ENCODE results near the gene RTL1. TPM values are rescaled to one million over a fixed set of nuclear protein-coding genes. Genes with fewer than 3 reads are reported as not detected.

RTL1 gene
- total and polyA plus RNA-seq, 7 donors: not detected

DNA sequence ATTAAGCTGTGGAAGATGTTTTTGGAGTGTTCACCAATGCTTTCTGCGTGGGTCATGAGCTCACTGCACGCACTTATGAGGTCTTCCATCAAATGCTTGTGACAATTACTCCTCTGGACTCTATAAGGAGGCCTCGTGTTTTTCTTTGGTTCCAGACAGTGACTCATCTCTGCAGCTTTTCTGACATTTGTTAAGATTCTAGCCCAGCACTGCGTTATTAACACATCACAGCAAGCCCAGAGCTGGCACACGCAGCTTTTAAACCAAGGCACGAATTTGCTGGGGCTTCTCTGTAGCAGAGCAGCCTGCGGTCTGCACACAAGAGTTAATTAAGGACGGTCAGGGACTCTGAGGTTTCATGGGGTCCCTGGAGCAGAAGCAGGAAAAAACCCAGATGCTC lies 60.7 kb downstream of the RTL1 start:
- TF ChIP-seq EP300 (IDR thresholded peaks at IDR 0.05): no peak
- TF ChIP-seq, protein P1, sequence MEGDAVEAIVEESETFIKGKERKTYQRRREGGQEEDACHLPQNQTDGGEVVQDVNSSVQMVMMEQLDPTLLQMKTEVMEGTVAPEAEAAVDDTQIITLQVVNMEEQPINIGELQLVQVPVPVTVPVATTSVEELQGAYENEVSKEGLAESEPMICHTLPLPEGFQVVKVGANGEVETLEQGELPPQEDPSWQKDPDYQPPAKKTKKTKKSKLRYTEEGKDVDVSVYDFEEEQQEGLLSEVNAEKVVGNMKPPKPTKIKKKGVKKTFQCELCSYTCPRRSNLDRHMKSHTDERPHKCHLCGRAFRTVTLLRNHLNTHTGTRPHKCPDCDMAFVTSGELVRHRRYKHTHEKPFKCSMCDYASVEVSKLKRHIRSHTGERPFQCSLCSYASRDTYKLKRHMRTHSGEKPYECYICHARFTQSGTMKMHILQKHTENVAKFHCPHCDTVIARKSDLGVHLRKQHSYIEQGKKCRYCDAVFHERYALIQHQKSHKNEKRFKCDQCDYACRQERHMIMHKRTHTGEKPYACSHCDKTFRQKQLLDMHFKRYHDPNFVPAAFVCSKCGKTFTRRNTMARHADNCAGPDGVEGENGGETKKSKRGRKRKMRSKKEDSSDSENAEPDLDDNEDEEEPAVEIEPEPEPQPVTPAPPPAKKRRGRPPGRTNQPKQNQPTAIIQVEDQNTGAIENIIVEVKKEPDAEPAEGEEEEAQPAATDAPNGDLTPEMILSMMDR (IDR thresholded peaks at IDR 0.05): no peak
- peak in 1 of 4 donors; percentile 37 for TF ChIP-seq POLR2AphosphoS5 (IDR thresholded peaks at IDR 0.05)
- TF ChIP-seq POLR2A (IDR thresholded peaks at IDR 0.05): no peak
- peaks cover 0 to 6% (median 0%) of the 10 kb centered on the region in 4 donors for H3K4me1 ChIP-seq
- H3K4me3 ChIP-seq: no peak overlapping the region
- H3K36me3 ChIP-seq: no peaks in the 10 kb centered on the region
- no peak for DNase-seq
- intact Hi-C loops (cut with DNase I): no loop called here
- peaks cover 0 to 17% (median 0%) of the 10 kb centered on the region in 3 donors for H3K27me3 ChIP-seq
- 74 to 76% methylated on average over 8 of the region's 8 CpGs for WGBS, 2 donors
- no peaks in the 10 kb centered on the region for H3K9me3 ChIP-seq
- peak overlapping the region in 1 of 4 donors; percentile 41 for H3K27ac ChIP-seq

DNA sequence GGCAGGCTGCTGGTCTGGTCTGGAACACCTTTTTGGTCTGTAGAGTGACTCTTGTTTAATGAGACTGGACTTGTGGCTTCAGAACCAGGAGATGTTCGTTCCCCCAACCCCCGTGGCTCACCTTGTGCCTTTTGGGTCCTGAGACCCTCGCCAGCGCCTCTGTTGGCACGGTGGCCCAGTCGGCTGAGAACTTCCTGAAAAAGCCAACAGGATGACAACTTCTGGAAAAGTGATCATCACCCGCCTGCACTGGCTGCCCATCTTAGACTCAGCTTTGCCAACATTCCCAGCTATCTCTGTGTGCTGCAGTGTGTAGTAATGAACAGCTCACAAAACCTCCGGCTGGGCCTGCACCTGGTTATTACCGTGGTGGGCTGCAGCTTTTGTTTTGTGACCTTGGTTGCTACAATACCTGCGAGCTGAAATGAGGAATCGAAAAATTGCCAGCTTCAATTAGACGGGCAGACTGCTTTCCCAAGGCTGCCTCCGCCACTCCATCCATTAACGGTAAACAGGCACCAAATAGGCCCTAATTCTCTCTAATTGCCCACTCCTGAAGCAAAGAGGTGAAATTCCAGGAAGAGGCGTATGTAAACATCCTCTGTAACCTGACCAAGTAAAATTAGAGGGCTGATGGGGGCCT lies 61.6 kb downstream of the RTL1 start:
- Histone ChIP-seq H3K36me3 (no peaks in the 10 kb centered on the region), H3K4me3 (no peak overlapping the region), H3K27me3 (peaks cover 0 to 17% (median 0%) of the 10 kb centered on the region in 3 donors), H3K4me1 (peaks cover 0 to 6% (median 0%) of the 10 kb centered on the region in 4 donors), H3K27ac (peak overlapping the region in 1 of 4 donors; percentile 41), H3K9me3 (no peaks in the 10 kb centered on the region)
- intact Hi-C loops (cut with DNase I): no loop called here
- DNase-seq: no peak
- TF ChIP-seq, protein P1 (IDR thresholded peaks at IDR 0.05): no peak
- TF ChIP-seq POLR2A (IDR thresholded peaks at IDR 0.05): no peak
- TF ChIP-seq POLR2AphosphoS5 (IDR thresholded peaks at IDR 0.05): no peak
- no peak for TF ChIP-seq EP300 (IDR thresholded peaks at IDR 0.05)
- WGBS, 2 donors: 84% methylated on average over 15 of the region's 15 CpGs

DNA sequence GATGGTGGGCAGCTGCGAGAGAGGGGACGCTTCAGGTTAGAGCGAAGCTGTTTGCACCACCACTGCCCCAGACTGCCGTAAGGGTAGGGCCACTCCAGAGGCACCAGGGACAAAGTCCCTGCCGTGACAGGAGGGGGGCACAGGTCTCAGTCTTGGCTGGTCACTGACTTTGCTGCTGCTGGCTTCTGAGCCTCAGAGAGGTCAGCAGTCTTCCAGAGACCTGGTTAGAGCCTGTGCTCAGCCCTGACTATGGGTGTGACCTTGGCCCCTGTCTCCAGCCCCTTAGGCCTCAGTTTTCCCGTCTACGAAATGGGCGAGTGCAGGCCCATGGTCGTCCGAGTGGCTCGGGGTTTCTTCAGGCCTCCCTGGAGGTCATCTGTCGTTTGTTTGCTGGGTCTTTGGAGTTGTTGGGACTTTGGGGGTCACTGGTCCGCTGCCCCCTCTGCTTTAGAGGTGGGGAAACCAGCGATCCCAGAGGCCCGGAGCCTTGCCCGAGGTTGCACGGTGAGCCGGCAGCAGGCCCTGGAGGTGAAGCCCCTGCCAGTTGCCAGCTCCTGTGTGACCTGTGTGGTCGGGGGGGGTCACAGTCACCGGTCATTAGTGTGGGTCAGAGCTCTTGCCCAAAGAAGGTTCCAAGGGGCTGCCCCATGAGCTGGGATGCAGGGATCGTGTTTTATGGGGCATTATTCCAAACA lies 62.3 kb downstream of the RTL1 start:
- no peaks in the 10 kb centered on the region for H3K36me3 ChIP-seq
- DNase-seq: no peak
- intact Hi-C loops (cut with DNase I): no loop called here
- no peaks in the 10 kb centered on the region for H3K9me3 ChIP-seq
- TF ChIP-seq POLR2A (IDR thresholded peaks at IDR 0.05) (no peak), EP300 (IDR thresholded peaks at IDR 0.05) (no peak), POLR2AphosphoS5 (IDR thresholded peaks at IDR 0.05) (no peak)
- TF ChIP-seq, protein P1 (IDR thresholded peaks at IDR 0.05): no peak
- H3K4me1 ChIP-seq: peaks cover 0 to 6% (median 0%) of the 10 kb centered on the region in 4 donors
- 82 to 89% methylated on average over 21 of the region's 21 CpGs for WGBS, 2 donors
- no peak overlapping the region for H3K4me3 ChIP-seq
- H3K27me3 ChIP-seq: peaks cover 0 to 17% (median 0%) of the 10 kb centered on the region in 3 donors
- H3K27ac ChIP-seq: peak overlapping the region in 1 of 4 donors; percentile 41

DNA sequence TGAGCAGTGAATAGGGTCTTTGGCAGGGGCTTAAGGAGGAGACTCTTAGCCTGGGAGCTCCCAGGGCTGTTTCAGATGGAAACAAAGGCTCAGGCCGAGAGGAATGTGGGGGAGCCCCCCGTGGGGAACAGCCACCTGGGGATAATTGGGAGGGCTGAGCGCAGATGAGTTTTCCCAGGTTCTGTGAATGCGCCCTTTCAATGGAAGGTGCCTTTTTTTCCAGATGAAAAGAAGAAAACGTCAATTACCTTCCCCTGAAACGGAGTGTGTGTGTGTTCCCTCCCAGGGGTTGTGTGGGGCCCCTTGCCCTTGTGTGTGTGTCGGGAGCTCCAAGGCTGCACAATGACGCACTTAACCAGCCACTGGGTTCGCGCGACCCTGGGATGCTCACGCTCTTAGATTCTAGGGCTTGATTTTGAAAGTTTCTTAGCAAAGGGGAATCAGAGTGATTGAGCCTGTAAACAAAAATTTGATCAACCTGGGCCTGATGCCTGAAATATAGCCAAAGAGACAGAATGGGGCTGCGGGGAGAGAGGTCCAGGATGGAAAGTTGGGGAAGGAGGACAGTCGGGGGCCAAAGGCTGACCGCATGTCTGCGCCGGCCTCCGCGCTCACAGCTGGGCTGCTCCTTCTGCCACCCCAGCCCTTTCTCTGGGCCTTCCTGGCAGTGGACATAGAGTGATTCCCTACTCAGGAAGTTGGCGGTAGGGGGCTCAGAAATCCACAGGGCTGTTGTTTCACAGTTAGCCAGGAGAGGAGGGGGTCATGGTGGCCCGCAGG lies 63.0 kb downstream of the RTL1 start:
- H3K4me3 ChIP-seq: no peak overlapping the region
- H3K4me1 ChIP-seq: peaks cover 0 to 6% (median 0%) of the 10 kb centered on the region in 4 donors
- no peak for TF ChIP-seq POLR2A (IDR thresholded peaks at IDR 0.05)
- TF ChIP-seq POLR2AphosphoS5 (IDR thresholded peaks at IDR 0.05): no peak
- TF ChIP-seq, protein P1 (IDR thresholded peaks at IDR 0.05): no peak
- no peak for TF ChIP-seq EP300 (IDR thresholded peaks at IDR 0.05)
- H3K36me3 ChIP-seq: no peaks in the 10 kb centered on the region
- no peaks in the 10 kb centered on the region for H3K9me3 ChIP-seq
- 90 to 92% methylated on average over 21 of the region's 21 CpGs for WGBS, 2 donors
- DNase-seq: no peak
- H3K27ac ChIP-seq: no peak overlapping the region
- peaks cover 0 to 12% (median 3%) of the 10 kb centered on the region in 3 donors for H3K27me3 ChIP-seq
- intact Hi-C loops (cut with DNase I): no loop called here
